Uterus (tissue), 2 donors: ENCODE data around the gene CCDC184.
A peak's percentile ranks its signal among the peaks of the same experiment; 100 is the strongest.

Source experiments
- CTCF ChIP-seq, 4 experiments: fragments of 200-600 bp in 2 of 4; fragments of 450-650 bp in 2 of 4; sonication (generic) in 2 of 4; IDR thresholded peaks; one replicate each; pipeline ENCODE4 v1.5.1; 2016 to 2019; ENCODE audit warnings: antibody characterized with exemption in 4 of 4, mild to moderate bottlenecking in 2 of 4, moderate library complexity in 1 of 4
- POLR2A ChIP-seq, 2 donors: fragments of 450-650 bp; IDR thresholded peaks; one replicate each; pipeline ENCODE4 v1.6.1; 2016; ENCODE audit warnings: antibody characterized with exemption in 2 of 2, mild to moderate bottlenecking in 1 of 2, moderate library complexity in 1 of 2

- TF ChIP-seq CTCF (IDR thresholded peaks at IDR 0.05) = peak; percentile 23 to 59 (median 43)
- TF ChIP-seq POLR2A (IDR thresholded peaks at IDR 0.05) = no peak
These were observed 14.1 kb downstream of the CCDC184 start for GRCh38 chr12:48197549-48197970.
